ENCODE measurements around the gene COA7.
"Not testable (repeated sequence)": the region's sequence is repeated elsewhere in the genome, so short reads cannot be mapped to it uniquely, and the experiment has no call there.

Gene COA7

GRCh38 chr1:52726265-52727113 lies 28.3 kb upstream of the COA7 start, which contains the start of gene ZYG11B:
Gene ZYG11B, plus strand, starts transcription at chr1:52726453. Its CDS starts 201 bp downstream, at chr1:52726654.
- H3K36me3 ChIP-seq, result peaks cover under 1% of the 10 kb centered on the region
- peak within 1 kb of the TSS; percentile 94 for H3K27ac ChIP-seq
- peak; percentile 88 for DNase-seq
- peak within 1 kb of the TSS; percentile 66 for H3K4me3 ChIP-seq (ENCODE audit: low read depth, low read length)
- no peaks in the 10 kb centered on the region for H3K27me3 ChIP-seq (ENCODE audit: insufficient read depth, low read depth, severe bottlenecking)
- no peaks in the 10 kb centered on the region for H3K9me3 ChIP-seq (ENCODE audit: severe bottlenecking)
- no peak for TF ChIP-seq CTCF (IDR thresholded peaks at IDR 0.05; ENCODE audit: low read depth, low read length)

- TF ChIP-seq CTCF (IDR thresholded peaks at IDR 0.05; ENCODE audit: low read depth, low read length), result no peak
Observed at GRCh38 chr1:52725903-52726264, 27.7 kb upstream of the COA7 start.

GRCh38 chr1:52723260-52723659 lies 25.1 kb upstream of the COA7 start:
- H3K27ac ChIP-seq, result no peak overlapping the region
- H3K4me3 ChIP-seq (ENCODE audit: low read depth, low read length), result no peak overlapping the region
- no peaks in the 10 kb centered on the region for H3K9me3 ChIP-seq (ENCODE audit: severe bottlenecking)
- H3K36me3 ChIP-seq, result no peaks in the 10 kb centered on the region; the same call in 1 of the 2 replicates
- no peaks in the 10 kb centered on the region for H3K27me3 ChIP-seq (ENCODE audit: insufficient read depth, low read depth, severe bottlenecking)
- DNase-seq, result no peak
- no peak for TF ChIP-seq CTCF (IDR thresholded peaks at IDR 0.05; ENCODE audit: low read depth, low read length)

More at GRCh38 chr1:52725903-52726264, 27.7 kb upstream of the COA7 start:
- H3K36me3 ChIP-seq, result no peaks in the 10 kb centered on the region; the same call in 1 of the 2 replicates
- H3K4me3 ChIP-seq (ENCODE audit: low read depth, low read length), result peak overlapping the region; percentile 43
- no peaks in the 10 kb centered on the region for H3K27me3 ChIP-seq (ENCODE audit: insufficient read depth, low read depth, severe bottlenecking)
- H3K27ac ChIP-seq, result no peak overlapping the region; the same call in 1 of the 2 replicates
- no peak for DNase-seq
- no peaks in the 10 kb centered on the region for H3K9me3 ChIP-seq (ENCODE audit: severe bottlenecking)

GRCh38 chr1:52715296-52715695 lies 17.1 kb upstream of the COA7 start:
- not testable (repeated sequence) for H3K36me3 ChIP-seq; H3K9me3 ChIP-seq (ENCODE audit: severe bottlenecking); H3K4me3 ChIP-seq (ENCODE audit: low read depth, low read length); H3K27me3 ChIP-seq (ENCODE audit: insufficient read depth, low read depth, severe bottlenecking); DNase-seq; H3K27ac ChIP-seq

GRCh38 chr1:52713590-52713989 lies 15.4 kb upstream of the COA7 start:
- no peak overlapping the region for H3K4me3 ChIP-seq (ENCODE audit: low read depth, low read length)
- no peak for TF ChIP-seq CTCF (IDR thresholded peaks at IDR 0.05; ENCODE audit: low read depth, low read length)
- no peak overlapping the region for H3K27ac ChIP-seq
- no peaks in the 10 kb centered on the region for H3K9me3 ChIP-seq (ENCODE audit: severe bottlenecking)
- H3K36me3 ChIP-seq, result no peaks in the 10 kb centered on the region
- H3K27me3 ChIP-seq (ENCODE audit: insufficient read depth, low read depth, severe bottlenecking), result no peaks in the 10 kb centered on the region
- no peak for DNase-seq

- no peak for TF ChIP-seq CTCF (IDR thresholded peaks at IDR 0.05; ENCODE audit: low read depth, low read length)
- no peaks in the 10 kb centered on the region for H3K36me3 ChIP-seq
- H3K9me3 ChIP-seq (ENCODE audit: severe bottlenecking), result no peaks in the 10 kb centered on the region
- DNase-seq, result no peak
- no peaks in the 10 kb centered on the region for H3K27me3 ChIP-seq (ENCODE audit: insufficient read depth, low read depth, severe bottlenecking)
- no peak overlapping the region for H3K4me3 ChIP-seq (ENCODE audit: low read depth, low read length)
- H3K27ac ChIP-seq, result no peak overlapping the region
Observed at GRCh38 chr1:52709016-52709415, 10.9 kb upstream of the COA7 start.
